HG03558 (cell line): ENCODE measurements around the gene HLA-DMA.

ENCODE experiments used
- ATAC-seq: cut with Tn5 transposase; IDR thresholded peaks from one replicate; pipeline ENCODE4 v1.9.1; 2021; ENCODE audit warnings: moderate number of reproducible peaks; ENCODE audit not compliant: unreplicated experiment; ENCODE audit errors: extremely low read depth

HLA-DMA gene

DNA sequence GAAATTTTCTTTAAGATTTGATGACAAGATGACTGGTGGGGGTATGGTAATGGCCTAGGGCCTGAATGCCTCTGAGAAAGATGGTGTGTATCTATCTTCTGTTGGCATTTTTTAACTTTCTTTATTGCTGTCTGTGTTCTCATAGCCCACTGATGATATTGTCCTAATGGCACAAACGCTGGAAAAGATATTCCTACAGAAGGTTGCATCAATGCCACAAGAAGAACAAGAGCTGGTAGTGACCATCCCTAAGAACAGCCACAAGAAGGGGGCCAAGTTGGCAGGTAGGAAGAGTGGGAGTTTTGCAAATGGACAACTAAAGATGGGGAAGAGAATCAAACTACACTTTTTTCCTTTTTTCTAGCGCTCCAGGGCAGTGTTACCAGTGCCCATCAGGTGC, 23.0 kb upstream of the HLA-DMA start:
- no peak for ATAC-seq

- no peak for ATAC-seq
Measured at GRCh38 chr6:32974541-32975308, 21.8 kb upstream of the HLA-DMA start.

GRCh38 chr6:32974016-32974333, 21.1 kb upstream of the HLA-DMA start:
- ATAC-seq = no peak

GRCh38 chr6:32973144-32974015, 20.5 kb upstream of the HLA-DMA start:
- no peak for ATAC-seq

- ATAC-seq = no peak
Measured at GRCh38 chr6:32972353-32973143, 19.7 kb upstream of the HLA-DMA start.

GRCh38 chr6:32971581-32972352, 18.9 kb upstream of the HLA-DMA start:
- ATAC-seq = peak; percentile 27

GRCh38 chr6:32971242-32971580, 18.3 kb upstream of the HLA-DMA start:
- ATAC-seq = no peak

- no peak for ATAC-seq
Measured at GRCh38 chr6:32970413-32971241, 17.7 kb upstream of the HLA-DMA start.

DNA sequence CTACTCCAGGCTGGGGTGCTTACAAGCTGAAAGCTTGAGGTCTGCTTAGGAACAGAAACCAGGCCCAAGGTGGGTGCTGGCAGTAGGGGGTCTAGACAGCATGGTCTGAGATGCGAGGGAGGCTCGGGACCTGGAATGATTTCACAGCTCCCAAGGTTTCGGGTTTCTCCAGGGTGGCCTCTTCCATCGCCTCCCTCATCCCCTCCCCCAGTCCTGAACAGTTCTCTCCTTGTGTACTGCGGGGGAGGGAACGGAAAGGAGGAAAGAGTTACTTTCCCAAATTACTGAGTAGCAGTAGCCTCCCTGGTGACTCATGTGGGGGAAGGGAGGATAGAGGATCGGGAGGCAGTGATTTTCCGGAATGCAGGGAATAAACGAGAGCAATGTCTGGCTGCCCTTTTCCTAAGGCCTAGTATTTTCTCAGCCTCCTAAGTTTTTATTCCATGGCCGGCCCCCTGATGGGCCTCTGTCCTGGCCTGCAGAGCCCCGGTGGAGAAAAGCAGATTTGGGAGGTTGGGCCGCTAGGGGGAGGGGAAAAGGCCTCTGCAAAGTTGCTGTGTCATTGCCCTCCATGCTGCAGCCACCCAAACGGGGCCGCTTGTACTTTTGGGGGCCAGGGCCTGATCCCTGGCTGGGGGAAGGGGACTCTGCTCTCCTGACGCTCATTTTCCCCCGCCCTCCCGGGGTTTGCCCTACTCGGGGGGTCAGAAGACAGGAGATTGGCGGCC, 17.0 kb upstream of the HLA-DMA start:
- no peak for ATAC-seq

DNA sequence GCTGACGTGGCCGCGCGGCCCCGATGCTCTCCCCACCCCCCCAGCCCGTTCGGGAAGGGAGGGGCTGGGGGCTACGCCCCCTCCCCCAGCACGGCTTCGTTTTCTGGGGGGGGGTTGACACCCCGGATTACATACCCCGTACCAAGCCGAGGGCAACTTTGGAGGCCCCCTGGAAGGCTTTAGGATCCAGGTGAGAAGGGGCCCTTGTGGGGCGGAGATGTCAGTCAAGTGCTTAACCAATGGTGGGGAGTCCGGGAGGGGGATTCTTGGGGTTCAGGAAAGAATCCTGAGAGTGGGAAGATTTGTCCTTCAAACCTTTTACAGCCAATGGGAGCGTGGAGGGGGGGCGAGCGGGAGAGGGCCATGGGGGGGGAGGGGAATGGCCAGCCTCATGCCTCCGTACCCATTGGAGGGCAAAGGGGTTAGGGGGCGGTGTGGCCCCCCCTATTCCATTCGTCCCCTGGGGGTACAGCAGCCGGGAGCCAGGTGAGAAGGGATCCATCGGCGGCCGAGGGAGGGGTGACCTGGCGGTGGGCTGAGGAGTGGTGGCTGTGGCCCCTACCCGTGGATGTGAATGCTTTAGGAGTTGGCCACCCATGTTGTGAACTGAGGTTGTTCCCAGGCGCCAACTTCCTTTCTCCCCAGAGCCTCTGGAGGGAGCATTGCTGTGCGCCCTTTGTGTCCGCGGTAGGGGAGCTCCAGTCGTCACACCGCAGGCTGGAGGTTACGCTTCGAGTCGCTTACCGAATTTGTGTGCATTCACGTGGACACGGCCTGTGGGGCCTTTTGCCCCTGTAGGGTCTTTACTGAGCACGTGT, 16.2 kb upstream of the HLA-DMA start:
- ATAC-seq = no peak

- no peak for ATAC-seq
Measured at GRCh38 chr6:32968093-32968866, 15.4 kb upstream of the HLA-DMA start, which contains the start of gene BRD2. Gene BRD2, plus strand, starts transcription at chr6:32968594. Its CDS starts 4,305 bp downstream, at chr6:32972899.

DNA sequence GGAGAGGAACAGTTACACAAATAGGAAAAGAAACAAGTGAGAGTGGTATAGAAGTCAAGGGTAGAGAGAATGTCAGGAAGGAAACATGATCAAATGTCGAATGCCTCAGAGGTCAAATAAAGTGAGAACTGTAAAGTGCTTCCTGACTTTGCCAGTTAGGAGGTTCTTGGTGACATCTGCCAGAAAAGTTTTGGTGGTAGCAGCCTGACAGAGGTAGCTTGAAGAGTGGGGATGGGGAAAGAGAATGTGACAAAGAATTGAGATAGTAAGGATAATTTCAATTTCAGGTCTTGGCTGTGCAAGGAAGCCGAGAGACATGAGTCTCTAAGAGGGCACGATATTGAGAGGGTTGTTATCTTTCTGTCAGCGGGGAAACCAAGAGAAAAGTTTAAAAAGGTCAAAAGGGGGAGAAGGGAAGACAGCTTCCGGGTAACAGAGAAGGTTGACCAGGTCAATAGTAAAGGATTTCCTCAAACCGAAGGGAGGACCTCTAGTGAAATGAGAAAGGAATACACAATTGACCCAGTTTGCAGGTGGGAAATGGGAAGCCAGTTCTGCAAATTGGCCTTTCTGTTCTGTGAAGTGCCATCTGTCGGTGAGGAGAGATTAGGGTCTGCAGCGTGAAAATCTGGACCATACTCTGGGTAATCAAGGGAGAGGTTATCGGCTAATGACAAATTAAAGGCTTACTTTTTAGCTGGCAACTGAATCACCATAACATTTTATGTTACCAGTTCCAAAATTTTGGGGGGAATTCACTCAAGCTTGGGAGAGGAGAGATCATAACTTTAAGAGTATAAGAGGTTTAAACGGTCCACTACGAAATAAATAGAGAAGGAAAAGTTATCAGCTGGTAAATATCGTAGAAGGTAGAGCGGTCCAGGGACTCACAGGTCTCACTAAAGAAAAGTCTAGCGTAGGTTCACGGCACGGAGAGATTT, 14.5 kb upstream of the HLA-DMA start:
- no peak for ATAC-seq

DNA sequence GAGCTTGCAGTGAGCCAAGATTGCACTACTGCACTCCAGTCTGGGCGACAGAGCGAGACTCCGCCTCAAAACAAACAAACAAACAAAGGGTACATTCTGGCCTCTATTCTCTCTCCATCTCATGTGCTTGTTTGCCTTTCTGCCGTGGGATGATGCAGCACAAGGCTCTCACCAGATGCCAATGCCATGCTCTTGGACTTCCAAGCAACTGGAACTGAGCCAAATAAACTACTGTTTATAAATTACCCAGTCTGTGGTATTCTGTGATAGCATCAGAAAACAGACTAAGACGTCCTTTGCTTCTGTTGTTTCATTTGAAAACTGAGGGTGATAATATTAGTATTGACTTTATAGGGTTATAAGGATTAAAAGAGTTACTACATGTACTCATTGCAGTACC, 11.9 kb upstream of the HLA-DMA start:
- ATAC-seq = no peak

DNA sequence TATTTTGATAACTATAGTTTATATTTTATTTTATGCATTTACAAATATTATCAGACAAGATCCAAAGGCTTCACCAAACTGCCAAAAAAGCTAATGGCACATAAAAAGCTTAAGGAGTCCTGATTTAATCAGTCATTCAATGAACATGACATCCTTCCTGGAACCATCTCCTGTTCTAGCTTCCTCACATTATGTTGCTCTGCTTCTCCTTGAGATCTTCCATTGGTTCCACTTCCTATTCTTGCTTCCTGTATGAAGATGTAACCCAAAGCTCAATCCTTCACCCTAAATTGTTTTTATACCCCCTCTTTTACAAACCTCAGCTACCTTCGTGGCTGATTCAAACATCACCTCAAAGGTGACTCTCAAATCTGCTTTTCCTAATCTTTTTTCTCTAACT, 11.0 kb upstream of the HLA-DMA start:
- ATAC-seq = no peak

DNA sequence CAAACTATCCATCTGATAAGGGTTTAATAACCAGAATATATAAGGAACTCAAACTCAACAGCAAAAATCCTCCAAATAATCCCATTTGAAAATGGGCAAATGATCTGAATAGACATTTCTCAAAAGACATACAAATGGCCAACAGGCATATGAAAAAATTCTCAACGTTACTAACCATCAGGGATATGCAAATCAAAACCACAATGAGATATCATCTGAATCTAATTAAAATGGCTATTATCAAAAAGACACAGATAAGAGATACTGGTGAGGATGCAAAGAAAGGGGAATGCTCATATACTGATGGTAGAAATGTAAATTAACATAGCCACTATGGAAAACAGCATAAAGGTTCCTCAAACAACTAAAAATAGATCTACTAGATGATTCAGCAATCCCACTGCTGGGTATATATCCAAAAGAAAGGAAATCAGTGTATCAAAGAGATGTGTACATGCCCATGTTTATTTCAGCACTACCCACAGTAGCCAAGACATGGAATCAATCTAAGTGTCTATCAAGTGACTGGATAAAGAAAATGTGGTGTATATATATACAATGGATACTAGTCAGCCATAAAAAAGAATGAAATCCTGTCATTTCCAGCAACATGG, 9.4 kb upstream of the HLA-DMA start:
- no peak for ATAC-seq

DNA sequence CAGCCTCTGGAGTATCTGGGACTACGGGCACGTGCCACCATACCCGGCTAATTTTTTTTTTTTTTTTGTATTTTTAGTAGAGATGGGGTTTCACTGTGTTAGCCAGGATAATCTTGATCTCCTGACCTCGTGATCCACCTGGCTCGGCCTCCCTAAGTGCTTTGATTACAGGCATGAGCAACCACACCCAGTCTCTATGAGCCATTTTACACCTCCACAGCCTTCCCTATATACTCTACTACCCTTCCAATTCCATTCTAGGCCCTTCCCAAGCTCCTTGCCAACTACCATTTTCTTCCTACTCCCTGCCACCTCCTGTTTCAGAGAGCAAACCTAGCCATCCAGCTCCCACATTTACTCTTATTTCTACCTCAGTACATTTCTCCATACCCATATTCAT, 7.7 kb upstream of the HLA-DMA start:
- ATAC-seq = no peak
